T-cell (primary cell): ENCODE measurements around the gene CCDC158. TPM values are rescaled to one million over a fixed set of nuclear protein-coding genes. Genes with fewer than 3 reads are reported as not detected.

Source experiments
- ATAC-seq, 4 experiments: fragments of 200-7000 bp in 3 of 4; fragments of 150-1000 bp in 1 of 4; cut with Tn5 transposase; replicated peaks in 1 of 4; 1 replicate in 3 of 4; 2 replicates in 1 of 4; pipeline ENCODE4 v1.10.0; 2021; ENCODE audit warnings: moderate library complexity in 3 of 4, mild to moderate bottlenecking in 2 of 4, moderate number of reproducible peaks in 1 of 4
- CTCF ChIA-PET, 2 donors: fragments of 300-600 bp; sonication (Branson Sonifier 250); formaldehyde crosslinking; loops; one replicate each; lab custom pipeline; 2022; ENCODE audit warnings: antibody characterized with exemption in 2 of 2; lab: Charles Lee
- POLR2A ChIA-PET, 2 donors: fragments of 300-600 bp; sonication (Branson Sonifier 250); formaldehyde crosslinking; loops; one replicate each; lab custom pipeline; 2022; ENCODE audit warnings: antibody characterized with exemption in 2 of 2; lab: Charles Lee
- DNase-seq, 35 experiments: peaks; one replicate each; pipeline versions ENCODE4 v3.0.0 to v3.0.0-alpha.2; 2013 to 2023
- H3K27ac ChIP-seq: one replicate; pipeline ENCODE4 v1.5.1; 2013; ENCODE audit warnings: low read length
- H3K27me3 ChIP-seq, 2 experiments: replicated peaks in 1 of 2; 1 replicate in 1 of 2; 2 replicates in 1 of 2; pipeline versions ENCODE4 v1.6.1 to v1.7.0; 2013; ENCODE audit warnings: low read length in 1 of 2, mixed read lengths in 1 of 2; ENCODE audit not compliant: control insufficient read depth in 2 of 2, insufficient read depth in 2 of 2; ENCODE audit errors: extremely low read depth in 1 of 2
- H3K36me3 ChIP-seq, 2 donors: 1 replicate in 1 of 2; 2 replicates in 1 of 2; pipeline versions ENCODE4 v1.6.1 to v1.7.0; 2013; ENCODE audit warnings: low read length in 1 of 2; ENCODE audit not compliant: control insufficient read depth in 2 of 2, insufficient read depth in 1 of 2; ENCODE audit errors: extremely low read depth in 1 of 2
- H3K4me1 ChIP-seq, 2 experiments: 1 replicate in 1 of 2; 2 replicates in 1 of 2; pipeline versions ENCODE4 v1.6.1 to v1.7.0; 2013; ENCODE audit warnings: low read length in 2 of 2, mixed read lengths in 1 of 2; ENCODE audit not compliant: insufficient read depth in 2 of 2, control insufficient read depth in 1 of 2; ENCODE audit errors: extremely low read depth in 1 of 2
- H3K4me3 ChIP-seq, 2 donors: 1 replicate in 1 of 2; 2 replicates in 1 of 2; pipeline versions ENCODE4 v1.5.1 to v1.7.0; 2013; ENCODE audit warnings: mild to moderate bottlenecking in 2 of 2, low read length in 1 of 2, moderate library complexity in 1 of 2; ENCODE audit not compliant: control insufficient read depth in 1 of 2; ENCODE audit errors: extremely low read depth in 1 of 2
- H3K9me3 ChIP-seq: 2 replicates; pipeline ENCODE4 v1.7.0; 2013
- H3K27ac Mint-ChIP-seq, 2 donors: one replicate each; pipeline ENCODE4 v1.8.0; 2020 to 2021; ENCODE audit warnings: mild to moderate bottlenecking in 2 of 2, mixed read lengths in 2 of 2
- H3K27me3 Mint-ChIP-seq, 2 donors: one replicate each; pipeline ENCODE4 v1.8.0; 2021 to 2022; ENCODE audit warnings: mixed read lengths in 2 of 2
- H3K36me3 Mint-ChIP-seq: one replicate; pipeline ENCODE4 v1.8.0; 2021; ENCODE audit warnings: mixed read lengths
- H3K4me1 Mint-ChIP-seq, 3 donors: one replicate each; pipeline ENCODE4 v1.8.0; 2020 to 2022; ENCODE audit warnings: mixed read lengths in 3 of 3, mild to moderate bottlenecking in 1 of 3
- H3K4me3 Mint-ChIP-seq, 3 donors: one replicate each; pipeline ENCODE4 v1.8.0; 2020 to 2022; ENCODE audit warnings: mild to moderate bottlenecking in 3 of 3, mixed read lengths in 3 of 3, moderate library complexity in 3 of 3
- H3K9me3 Mint-ChIP-seq, 3 donors: one replicate each; pipeline ENCODE4 v1.8.0; 2020 to 2022; ENCODE audit warnings: mixed read lengths in 3 of 3
- WGBS: methylation state at CpG from one replicate; pipeline ENCODE4 v1.1.5; 2013; ENCODE audit warnings: missing lambda C conversion rate; ENCODE audit not compliant: insufficient coverage; 5-methylcytosine and 5-hydroxymethylcytosine counted together
- total RNA-seq, 35 experiments: library from RNA in 6 of 35; stranded (reverse) in 6 of 35; fragments of 120-200 nt in 1 of 35; gene quantifications; one replicate each; pipeline versions ENCODE4 v1.2.1 to v1.2.4 and lab custom pipeline; 2013 to 2026

Gene CCDC158
- total RNA-seq, 5 donors from 2014 or later (not counting 1 experiment from before 2014, with no cell fraction given), result not detected

GRCh38 chr4:76377911-76378310 is 43.0 kb downstream of the CCDC158 start:
- Histone ChIP-seq H3K27me3 (peaks cover 0 to 3% of the 10 kb centered on the region in 2 experiments), H3K4me1 (no peaks in the 10 kb centered on the region), H3K36me3 (no peaks in the 10 kb centered on the region), H3K4me3 (no peak overlapping the region), H3K27ac (no peak overlapping the region), H3K9me3 (no peaks in the 10 kb centered on the region)
- ATAC-seq, result no peak
- peak in 27 of 35 experiments; percentile 8 to 64 (median 35) for DNase-seq
- CTCF ChIA-PET, result interaction anchor here (0.6 to 5.8 kb wide), 17 partner anchors 10 to 1589 kb away, joined by 3 to 151 read pairs (median 4); partner anchors contain the start of genes NUP54 (in 1 of the 2) and STBD1 (in 1 of the 2)
- Mint-ChIP-seq H3K27me3 (no peaks in the 10 kb centered on the region), H3K9me3 (no peaks in the 10 kb centered on the region), H3K4me1 (peaks cover 0 to 7% (median 0%) of the 10 kb centered on the region in 3 donors), H3K27ac (no peak overlapping the region), H3K36me3 (no peaks in the 10 kb centered on the region), H3K4me3 (no peak overlapping the region)
- WGBS, result no CpG with 5 or more reads among the region's 5 CpGs
- POLR2A ChIA-PET, result interaction anchor here in 1 of 2 donors (1.4 kb wide), 1 partner anchor 198 kb away, joined by 4 read pairs; no protein-coding TSS in a partner anchor

GRCh38 chr4:76377481-76377901 is 43.5 kb downstream of the CCDC158 start:
- H3K36me3 ChIP-seq, result no peaks in the 10 kb centered on the region
- peaks cover 0 to 3% of the 10 kb centered on the region in 2 experiments for H3K27me3 ChIP-seq
- Mint-ChIP-seq H3K27ac (peak overlapping the region in 1 of 2 donors; percentile 23), H3K9me3 (no peaks in the 10 kb centered on the region), H3K4me3 (no peak overlapping the region), H3K4me1 (peaks cover 0 to 7% (median 0%) of the 10 kb centered on the region in 3 donors), H3K27me3 (no peaks in the 10 kb centered on the region), H3K36me3 (no peaks in the 10 kb centered on the region)
- no peak overlapping the region for H3K4me3 ChIP-seq
- no peaks in the 10 kb centered on the region for H3K4me1 ChIP-seq
- H3K9me3 ChIP-seq, result no peaks in the 10 kb centered on the region
- DNase-seq (no peak), ATAC-seq (no peak)
- ChIA-PET CTCF (interaction anchor here (0.6 to 5.8 kb wide), 16 partner anchors 10 to 1590 kb away, joined by 3 to 151 read pairs (median 4); partner anchors contain the start of genes NUP54 (in 1 of the 2) and STBD1 (in 1 of the 2)), POLR2A (no interaction called here)
- 40% methylated on average over 1 of the region's 4 CpGs for WGBS
- no peak overlapping the region for H3K27ac ChIP-seq

DNA sequence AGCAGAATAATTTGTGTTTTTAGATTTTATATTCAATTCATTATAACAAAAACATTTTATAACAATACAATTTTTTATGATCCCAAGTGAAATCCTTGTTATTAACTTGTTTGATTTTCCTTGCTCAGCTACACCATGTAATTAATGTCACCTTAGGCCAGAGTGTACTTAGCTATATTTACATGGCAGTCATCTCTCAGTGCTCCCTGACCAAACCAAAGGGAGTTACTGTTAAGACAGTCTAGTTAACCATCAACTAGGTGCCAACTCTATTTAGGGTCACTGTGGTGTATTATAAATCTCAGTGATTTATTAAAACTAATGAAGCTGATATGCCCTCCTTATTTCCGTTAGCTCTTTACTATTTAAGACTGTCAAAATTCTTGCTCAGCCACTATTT is 44.4 kb downstream of the CCDC158 start:
- CTCF ChIA-PET, result interaction anchor here (0.5 to 5.8 kb wide), 7 partner anchors 42 to 688 kb away, joined by 3 to 151 read pairs (median 4); no protein-coding TSS in a partner anchor
- Mint-ChIP-seq H3K4me1 (peaks cover 0 to 7% (median 0%) of the 10 kb centered on the region in 3 donors), H3K4me3 (no peak overlapping the region)

GRCh38 chr4:76375703-76376102 is 45.2 kb downstream of the CCDC158 start:
- H3K4me3 ChIP-seq, result no peak overlapping the region
- ChIA-PET CTCF (interaction anchor here (0.9 to 5.8 kb wide), 4 partner anchors 8 to 197 kb away, joined by 6 to 151 read pairs (median 26); no protein-coding TSS in a partner anchor), POLR2A (no interaction called here)
- no peak overlapping the region for H3K27ac ChIP-seq
- ATAC-seq (no peak), DNase-seq (no peak)
- peaks cover 0 to 3% of the 10 kb centered on the region in 2 experiments for H3K27me3 ChIP-seq
- no peaks in the 10 kb centered on the region for H3K36me3 Mint-ChIP-seq
- H3K4me1 Mint-ChIP-seq, result peaks cover 0 to 7% (median 0%) of the 10 kb centered on the region in 3 donors
- H3K36me3 ChIP-seq, result no peaks in the 10 kb centered on the region
- H3K27me3 Mint-ChIP-seq, result no peaks in the 10 kb centered on the region
- H3K27ac Mint-ChIP-seq, result no peak overlapping the region
- H3K9me3 ChIP-seq, result no peaks in the 10 kb centered on the region
- no peaks in the 10 kb centered on the region for H3K4me1 ChIP-seq
- H3K9me3 Mint-ChIP-seq, result no peaks in the 10 kb centered on the region
- WGBS, result no CpG with 5 or more reads among the region's 1 CpG
- no peak overlapping the region for H3K4me3 Mint-ChIP-seq

More for the DNA sequence above, 44.4 kb downstream of the CCDC158 start:
- H3K27me3 ChIP-seq, result peaks cover 0 to 3% of the 10 kb centered on the region in 2 experiments
- H3K27ac ChIP-seq, result no peak overlapping the region
- H3K27ac Mint-ChIP-seq, result no peak overlapping the region
- POLR2A ChIA-PET, result interaction anchor here in 1 of 2 donors (1.2 kb wide), 1 partner anchor 195 kb away, joined by 3 read pairs; no protein-coding TSS in a partner anchor
- no CpG with 5 or more reads among the region's 1 CpG for WGBS
- H3K9me3 Mint-ChIP-seq, result no peaks in the 10 kb centered on the region
- H3K36me3 ChIP-seq, result no peaks in the 10 kb centered on the region
- H3K36me3 Mint-ChIP-seq, result no peaks in the 10 kb centered on the region
- H3K4me3 ChIP-seq, result no peak overlapping the region
- DNase-seq, result no peak
- no peak for ATAC-seq
- H3K27me3 Mint-ChIP-seq, result no peaks in the 10 kb centered on the region
- no peaks in the 10 kb centered on the region for H3K4me1 ChIP-seq
- H3K9me3 ChIP-seq, result no peaks in the 10 kb centered on the region

DNA sequence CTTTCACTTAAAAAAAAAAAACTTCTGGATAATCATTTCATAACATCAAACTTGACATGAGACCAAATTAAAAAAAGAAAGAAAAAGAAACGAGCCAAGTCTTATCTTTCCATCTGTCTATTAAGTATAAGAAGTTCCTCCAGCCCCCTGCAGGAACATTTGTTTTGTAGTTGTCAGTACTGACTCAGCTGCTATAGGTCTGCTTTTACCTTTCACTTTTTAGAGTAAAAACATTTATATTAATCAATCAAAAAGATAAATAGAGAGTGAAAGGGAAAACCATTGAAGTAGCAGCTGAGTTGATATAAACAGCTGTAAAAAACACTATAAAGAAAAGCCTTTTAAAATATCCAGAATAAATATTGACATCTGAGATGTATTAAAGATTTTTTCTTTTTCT is 46.1 kb downstream of the CCDC158 start:
- no peak overlapping the region for H3K4me3 ChIP-seq
- Mint-ChIP-seq H3K4me1 (peaks cover 0 to 7% (median 0%) of the 10 kb centered on the region in 3 donors), H3K9me3 (no peaks in the 10 kb centered on the region), H3K4me3 (no peak overlapping the region), H3K36me3 (no peaks in the 10 kb centered on the region), H3K27me3 (no peaks in the 10 kb centered on the region), H3K27ac (no peak overlapping the region)
- POLR2A ChIA-PET, result interaction anchor here (0.6 to 0.7 kb wide), 2 partner anchors 45 to 204 kb away, joined by 3 to 8 read pairs; no protein-coding TSS in a partner anchor
- no peaks in the 10 kb centered on the region for H3K36me3 ChIP-seq
- H3K27me3 ChIP-seq, result peaks cover 0 to 3% of the 10 kb centered on the region in 2 experiments
- no CpG with 5 or more reads among the region's 1 CpG for WGBS
- CTCF ChIA-PET, result interaction anchor here (0.5 to 5.8 kb wide), 11 partner anchors 9 to 1504 kb away, joined by 3 to 151 read pairs (median 3); no protein-coding TSS in a partner anchor
- H3K27ac ChIP-seq, result no peak overlapping the region
- no peak for ATAC-seq
- peak in 1 of 35 experiments; percentile 6 for DNase-seq
- no peaks in the 10 kb centered on the region for H3K9me3 ChIP-seq
- H3K4me1 ChIP-seq, result no peaks in the 10 kb centered on the region

- POLR2A ChIA-PET, result interaction anchor here (0.6 to 0.7 kb wide), 2 partner anchors 46 to 203 kb away, joined by 3 to 8 read pairs; no protein-coding TSS in a partner anchor
These were observed 46.9 kb downstream of the CCDC158 start for GRCh38 chr4:76373919-76374552.

More at GRCh38 chr4:76373919-76374552, 46.9 kb downstream of the CCDC158 start:
- no peak overlapping the region for H3K27ac Mint-ChIP-seq
- H3K4me3 ChIP-seq, result no peak overlapping the region
- WGBS, result no CpG with 5 or more reads among the region's 6 CpGs
- H3K36me3 Mint-ChIP-seq, result no peaks in the 10 kb centered on the region
- CTCF ChIA-PET, result interaction anchor here (0.6 to 5.8 kb wide), 8 partner anchors 9 to 1505 kb away, joined by 3 to 151 read pairs (median 3); no protein-coding TSS in a partner anchor
- H3K9me3 ChIP-seq, result no peaks in the 10 kb centered on the region
- no peaks in the 10 kb centered on the region for H3K36me3 ChIP-seq
- H3K4me3 Mint-ChIP-seq, result no peak overlapping the region
- H3K27ac ChIP-seq, result no peak overlapping the region
- H3K27me3 ChIP-seq, result peaks cover 0 to 3% of the 10 kb centered on the region in 2 experiments
- no peaks in the 10 kb centered on the region for H3K9me3 Mint-ChIP-seq
- ATAC-seq (no peak), DNase-seq (no peak)
- H3K4me1 Mint-ChIP-seq, result peaks cover 0 to 7% (median 0%) of the 10 kb centered on the region in 3 donors
- no peaks in the 10 kb centered on the region for H3K27me3 Mint-ChIP-seq
- H3K4me1 ChIP-seq, result no peaks in the 10 kb centered on the region
